ENCODE measurements around the gene CD4.

GRCh38 chr12:6858799-6859198, 69.5 kb downstream of the CD4 start:
- TF ChIP-seq POLR2A (IDR thresholded peaks at IDR 0.05), result no peak
- TF ChIP-seq, protein P1, sequence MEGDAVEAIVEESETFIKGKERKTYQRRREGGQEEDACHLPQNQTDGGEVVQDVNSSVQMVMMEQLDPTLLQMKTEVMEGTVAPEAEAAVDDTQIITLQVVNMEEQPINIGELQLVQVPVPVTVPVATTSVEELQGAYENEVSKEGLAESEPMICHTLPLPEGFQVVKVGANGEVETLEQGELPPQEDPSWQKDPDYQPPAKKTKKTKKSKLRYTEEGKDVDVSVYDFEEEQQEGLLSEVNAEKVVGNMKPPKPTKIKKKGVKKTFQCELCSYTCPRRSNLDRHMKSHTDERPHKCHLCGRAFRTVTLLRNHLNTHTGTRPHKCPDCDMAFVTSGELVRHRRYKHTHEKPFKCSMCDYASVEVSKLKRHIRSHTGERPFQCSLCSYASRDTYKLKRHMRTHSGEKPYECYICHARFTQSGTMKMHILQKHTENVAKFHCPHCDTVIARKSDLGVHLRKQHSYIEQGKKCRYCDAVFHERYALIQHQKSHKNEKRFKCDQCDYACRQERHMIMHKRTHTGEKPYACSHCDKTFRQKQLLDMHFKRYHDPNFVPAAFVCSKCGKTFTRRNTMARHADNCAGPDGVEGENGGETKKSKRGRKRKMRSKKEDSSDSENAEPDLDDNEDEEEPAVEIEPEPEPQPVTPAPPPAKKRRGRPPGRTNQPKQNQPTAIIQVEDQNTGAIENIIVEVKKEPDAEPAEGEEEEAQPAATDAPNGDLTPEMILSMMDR (IDR thresholded peaks at IDR 0.05), result no peak

Data from lower leg skin (tissue), 3 donors.